ENCODE measurements around the gene DHRSX. TPM values are rescaled to one million over a fixed set of nuclear protein-coding genes. Genes with fewer than 3 reads are reported as not detected.
A peak's percentile ranks its signal among the peaks of the same experiment; 100 is the strongest.
"Not testable (repeated sequence)": the region's sequence is repeated elsewhere in the genome, so short reads cannot be mapped to it uniquely, and the experiment has no call there.

The DHRSX gene
- total and polyA plus RNA-seq, 9 of the 15 experiments (the other 6 are each of a cell fraction or from before 2014, with no cell fraction given), result 0.59 to 11.0 (median 6.2) TPM

- TF ChIP-seq TSHZ1 (CRISPR knock-in tag; IDR thresholded peaks at IDR 0.05) (no peak), CHCHD3 (CRISPR knock-in tag; IDR thresholded peaks at IDR 0.05) (no peak), NCOA1 (IDR thresholded peaks at IDR 0.05; ENCODE audit: low read depth) (no peak)
These were observed 117.6 kb downstream of the DHRSX start (continued) for GRCh38 chrX:2383144-2383543.

- CTCF ChIA-PET (ENCODE audit: low intra/inter-chr PET ratio); H3K9me3 ChIP-seq (replicated peaks; ENCODE audit: control insufficient read depth, insufficient read depth, low read depth, low read length); H3K79me2 ChIP-seq (ENCODE audit: control insufficient read depth, insufficient read depth, low read length); intact Hi-C loops (cut with micrococcal nuclease); H3K9ac ChIP-seq (ENCODE audit: insufficient read depth in 1 of 2, low read depth in 2 of 2, low read length in 2 of 2); H3K36me3 ChIP-seq (ENCODE audit: control insufficient read depth, insufficient read depth, low read length); H3K9me1 ChIP-seq (ENCODE audit: control insufficient read depth, insufficient read depth, low read length); H2AFZ ChIP-seq (ENCODE audit: low read depth, low read length); H3K4me1 ChIP-seq (replicated peaks in 1 of 2; ENCODE audit: control insufficient read depth in 2 of 2, insufficient read depth in 2 of 2, low read length in 2 of 2); H3K4me3 ChIP-seq; POLR2A ChIA-PET; H3K4me2 ChIP-seq (ENCODE audit: insufficient read depth, low read length); H4K20me1 ChIP-seq (replicated peaks; ENCODE audit: control insufficient read depth, insufficient read depth, low read length); in situ Hi-C loops (cut with MboI); DNase-seq (ENCODE audit: extremely low read depth in 1 of 4, low spot score in 3 of 4); H3K27me3 ChIP-seq (ENCODE audit: control insufficient read depth in 2 of 2, insufficient read depth in 2 of 2, low read length in 2 of 2); H3K27ac ChIP-seq (ENCODE audit: extremely low read depth, low read depth, low read length); BruUV-seq (replicated peaks); ATAC-seq: not testable (repeated sequence)
- TF ChIP-seq TSC22D4 (tag; IDR thresholded peaks at IDR 0.05), result peak; percentile 3; the same call in 1 of the 2 replicates
- TF ChIP-seq CTBP1 (IDR thresholded peaks at IDR 0.05; ENCODE audit: borderline replicate concordance), result 0 out of 2 replicates have a peak, but pooled peaks have one; percentile 13
- TF ChIP-seq HDAC1 (IDR thresholded peaks at IDR 0.05), result peak in 1 of 2 experiments; percentile 16; a peak in 1 of 4 replicates
- WGBS (ENCODE audit: insufficient coverage, low coverage, missing lambda C conversion rate), result no CpG with 5 or more reads among the region's 3 CpGs
- FAIRE-seq, result peak; percentile 32
These were observed 118.2 kb downstream of the DHRSX start for GRCh38 chrX:2382433-2383048.
